GM12878 (cell line): ENCODE data around the gene MSI2. TPM values are rescaled to one million over a fixed set of nuclear protein-coding genes. Genes with fewer than 3 reads are reported as not detected.

Experiments used
- ATAC-seq: fragments of 200-7000 bp; cut with Tn5 transposase; 3 replicates; pipeline ENCODE4 v1.9.1; 2020; ENCODE audit warnings: mild to moderate bottlenecking, moderate library complexity
- BruUV-seq: library from RNA; stranded (reverse); fragments of 400-500 nt; replicated peaks from 2 replicates; lab custom pipeline; 2021; lab: Mats Ljungman, UMichigan
- CTCF ChIA-PET: fragments of 300-600 bp; sonication (Branson Sonifier 250); formaldehyde crosslinking; extraction: SDS; loops from one replicate; lab custom pipeline; 2021; ENCODE audit warnings: inconsistent platforms; lab: Yijun Ruan, JAX
- POLR2A ChIA-PET: fragments of 350-600 bp; formaldehyde crosslinking; extraction: SDS; loops from one replicate; lab custom pipeline; 2021; ENCODE audit warnings: inconsistent platforms; lab: Charles Lee
- RAD21 ChIA-PET: fragments of 300-600 bp; sonication (Branson Sonifier 250); formaldehyde crosslinking; loops from one replicate; lab custom pipeline; 2023; ENCODE audit warnings: antibody characterized with exemption; ENCODE audit not compliant: unreplicated experiment; lab: Charles Lee
- SMC1A ChIA-PET: fragments of 300-600 bp; sonication (Branson Sonifier 250); formaldehyde crosslinking; loops from one replicate; lab custom pipeline; 2023; ENCODE audit not compliant: unreplicated experiment, uncharacterized antibody; lab: Charles Lee
- DNase-seq: peaks from one replicate; pipeline ENCODE4 v3.0.0-alpha.2; 2011; ENCODE audit warnings: low read depth, low spot score
- FAIRE-seq: peaks from 3 replicates; lab custom pipeline; 2011; peaks lifted over from hg19 to GRCh38; lab: Jason Lieb, UNC
- H2AFZ ChIP-seq: 2 replicates; pipeline ENCODE4 v1.6.0; 2011; ENCODE audit warnings: low read depth, low read length, control low read depth; ENCODE audit not compliant: control insufficient read depth
- H3K27ac ChIP-seq: 2 replicates; pipeline ENCODE4 v1.5.1; 2011; ENCODE audit warnings: control low read depth; ENCODE audit not compliant: control insufficient read depth, insufficient read depth
- H3K27me3 ChIP-seq, 2 experiments: replicated peaks in 1 of 2; 2 replicates each; pipeline versions ENCODE4 v1.6.0 to v1.6.1; 2011; ENCODE audit warnings: low read length in 1 of 2; ENCODE audit not compliant: control insufficient read depth in 2 of 2, insufficient read depth in 2 of 2
- H3K36me3 ChIP-seq, 2 experiments: 2 replicates each; pipeline ENCODE4 v1.5.1; 2011; ENCODE audit warnings: low read length in 1 of 2; ENCODE audit not compliant: control insufficient read depth in 2 of 2, insufficient read depth in 2 of 2
- H3K4me1 ChIP-seq: 2 replicates; pipeline ENCODE4 v1.6.1; 2011; ENCODE audit warnings: mild to moderate bottlenecking, low read length, moderate library complexity, mixed read lengths; ENCODE audit not compliant: control insufficient read depth, insufficient read depth
- H3K4me2 ChIP-seq: 2 replicates; pipeline ENCODE4 v1.6.0; 2011; ENCODE audit warnings: control low read depth; ENCODE audit not compliant: control insufficient read depth, insufficient read depth
- H3K4me3 ChIP-seq: fragments of 200-600 bp; sonication (generic); 2 replicates; pipeline ENCODE4 v1.5.1; 2016
- H3K79me2 ChIP-seq: 2 replicates; pipeline ENCODE4 v1.6.0; 2011; ENCODE audit warnings: low read length; ENCODE audit not compliant: control insufficient read depth, insufficient read depth
- H3K9ac ChIP-seq: 2 replicates; pipeline ENCODE4 v1.8.0; 2011; ENCODE audit warnings: low read length, control low read depth, mixed read lengths; ENCODE audit not compliant: control insufficient read depth, insufficient read depth
- H3K9me3 ChIP-seq: replicated peaks from 3 replicates; pipeline ENCODE4 v1.5.1; 2011; ENCODE audit warnings: mild to moderate bottlenecking, low read length; ENCODE audit not compliant: control insufficient read depth, insufficient read depth
- H4K20me1 ChIP-seq: 2 replicates; pipeline ENCODE4 v1.6.0; 2011; ENCODE audit not compliant: control insufficient read depth, insufficient read depth
- DPF2 ChIP-seq: fragments of 450-650 bp; IDR thresholded peaks from 2 replicates; pipeline ENCODE4 v1.6.1; 2017; ENCODE audit warnings: mild to moderate bottlenecking
- EGR1 ChIP-seq, 2 experiments: IDR thresholded peaks; 1 replicate in 1 of 2; 2 replicates in 1 of 2; pipeline ENCODE4 v1.6.1; 2011 to 2012; ENCODE audit warnings: low read depth in 2 of 2, low read length in 2 of 2, borderline replicate concordance in 1 of 2, mild to moderate bottlenecking in 1 of 2, moderate library complexity in 1 of 2
- FOS ChIP-seq: IDR thresholded peaks from 3 replicates; pipeline ENCODE4 v1.6.1; 2011; ENCODE audit warnings: borderline replicate concordance; ENCODE audit not compliant: insufficient read length; ENCODE audit errors: extremely low read depth
- IKZF1 ChIP-seq: fragments of 450-650 bp; conservative IDR thresholded peaks from 2 replicates; pipeline ENCODE4 v1.6.1; 2017; ENCODE audit warnings: antibody characterized with exemption, mild to moderate bottlenecking
- MAX ChIP-seq: IDR thresholded peaks from 2 replicates; pipeline ENCODE4 v1.6.1; 2012; ENCODE audit warnings: low read depth, low read length, improper control_type of control experiment
- MXI1 ChIP-seq: fragments of 150-350 bp; IDR thresholded peaks from 2 replicates; pipeline ENCODE4 v1.6.1; 2011; ENCODE audit warnings: low read depth, mild to moderate bottlenecking, inconsistent platforms, low read length, improper control_type of control experiment
- NFXL1 ChIP-seq: fragments of 450-650 bp; IDR thresholded peaks from 2 replicates; pipeline ENCODE4 v1.6.1; 2017; ENCODE audit warnings: antibody characterized with exemption, mild to moderate bottlenecking, borderline replicate concordance
- POLR2AphosphoS2 ChIP-seq: IDR thresholded peaks from 2 replicates; pipeline ENCODE4 v1.6.1; 2011; ENCODE audit warnings: low read depth, mild to moderate bottlenecking, low read length, improper control_type of control experiment, moderate library complexity
- PRDM15 ChIP-seq: fragments of 450-650 bp; formaldehyde crosslinking; IDR thresholded peaks from 2 replicates; pipeline ENCODE4 v1.4.0; 2020; ENCODE audit warnings: mild to moderate bottlenecking, moderate library complexity
- SMC3 ChIP-seq: IDR thresholded peaks from 2 replicates; pipeline ENCODE4 v1.6.1; 2011; ENCODE audit warnings: low read length, improper control_type of control experiment, borderline replicate concordance
- SUPT20H ChIP-seq: IDR thresholded peaks from 2 replicates; pipeline ENCODE4 v1.6.1; 2011; ENCODE audit warnings: low read depth, mild to moderate bottlenecking, low read length, moderate library complexity, borderline replicate concordance; ENCODE audit not compliant: control insufficient read depth
- WRNIP1 ChIP-seq: IDR thresholded peaks from 2 replicates; pipeline ENCODE4 v1.6.1; 2011; ENCODE audit warnings: low read depth, low read length, improper control_type of control experiment, borderline replicate concordance
- YY1 ChIP-seq: IDR thresholded peaks from 2 replicates; pipeline ENCODE4 v1.6.1; 2011; ENCODE audit warnings: low read depth, mild to moderate bottlenecking, low read length
- ZBTB33 ChIP-seq: fragments of 450-650 bp; IDR thresholded peaks from 2 replicates; pipeline ENCODE4 v1.6.1; 2017; ENCODE audit warnings: mild to moderate bottlenecking
- ZNF24 ChIP-seq: fragments of 450-650 bp; IDR thresholded peaks from 2 replicates; pipeline ENCODE4 v1.6.1; 2017; ENCODE audit warnings: antibody characterized with exemption, mild to moderate bottlenecking
- WGBS: methylation state at CpG from one replicate; pipeline ENCODE4 v1.1.6; 2016; ENCODE audit warnings: low lambda C conversion rate; ENCODE audit not compliant: insufficient replicate concordance, insufficient coverage; ENCODE audit errors: missing lambda C conversion rate; 5-methylcytosine and 5-hydroxymethylcytosine counted together
- in situ Hi-C: fragments of 300-500 bp; cut with MboI; formaldehyde crosslinking; loops from 9 replicates; pipeline ENCODE4 v1.14.3; 2018; ENCODE audit warnings: mixed read lengths
- intact Hi-C: fragments of 100-400 bp; cut with micrococcal nuclease; formaldehyde crosslinking; loops from one replicate; pipeline ENCODE4 v1.14.2; 2022; ENCODE audit not compliant: unreplicated experiment
- polyA plus RNA-seq, 11 experiments: library from polyadenylated mRNA; depleted of rRNA in 4 of 11; unstranded in 6 of 11; stranded (reverse) in 5 of 11; fragments of >200 nt; fragmentation: Nextera tagmentation in 4 of 11; fragmentation: Illumina TruSeq in 1 of 11; extraction: Ambion mirVana in 4 of 11; extraction: Trizol in 1 of 11; gene quantifications; 1 replicate in 1 of 11; 2 replicates in 10 of 11; pipeline versions ENCODE4 v1.2.1 to v1.2.3, GENCODE V29; 2011 to 2016; ENCODE audit warnings: inconsistent platforms in 2 of 11, missing spikeins in 2 of 11, low read depth in 1 of 11
- total RNA-seq, 4 experiments: library from RNA; depleted of rRNA in 3 of 4; stranded (reverse); fragments of >200 nt in 3 of 4; fragmentation: Illumina TruSeq in 1 of 4; extraction: Trizol in 1 of 4; gene quantifications; 2 replicates each; pipeline versions ENCODE4 v1.2.1 to v1.2.3, GENCODE V29; 2013 to 2021

The MSI2 gene
- total and polyA plus RNA-seq, 10 of the 15 experiments (the other 5 are each of a cell fraction or from before 2014, with no cell fraction given), result 6.1 to 76.1 (median 42.0) TPM

- TF ChIP-seq FOS (no peak), DPF2 (no peak), MAX (no peak), IKZF1 (no peak), SUPT20H (no peak), PRDM15 (CRISPR knock-in tag) (no peak), ZNF24 (no peak)
These were observed 131.3 kb downstream of the MSI2 start (continued) for GRCh38 chr17:57387575-57387974.

- no peak for ATAC-seq
- DNase-seq, result no peak
- FAIRE-seq, result no peak
- 98% methylated on average over 5 of the region's 5 CpGs for WGBS
- Histone ChIP-seq H3K9me3 (peaks cover 16% of the 10 kb centered on the region), H4K20me1 (no peaks in the 10 kb centered on the region), H3K4me2 (no peak overlapping the region), H3K79me2 (peaks cover 2% of the 10 kb centered on the region), H3K4me1 (no peaks in the 10 kb centered on the region), H3K4me3 (no peak overlapping the region), H3K27ac (no peak overlapping the region), H3K36me3 (peaks cover 1 to 3% of the 10 kb centered on the region in 2 experiments; a peak in 2 of 4 replicates), H3K27me3 (no peaks in the 10 kb centered on the region), H2AFZ (no peak overlapping the region), H3K9ac (no peak overlapping the region)
- ChIA-PET CTCF (no interaction called here), RAD21 (interaction anchor here (0.9 kb wide), 1 partner anchor 20 kb away, joined by 3 read pairs; no protein-coding TSS in a partner anchor), SMC1A (interaction anchor here (1.2 to 2.1 kb wide), 3 partner anchors 10 to 52 kb away, joined by 3 to 4 read pairs (median 3); no protein-coding TSS in a partner anchor), POLR2A (no interaction called here)
- BruUV-seq, result no TSS peak
- in situ Hi-C loops (no loop called here), intact Hi-C loops (no loop called here)
- TF ChIP-seq WRNIP1 (no peak), MXI1 (no peak), POLR2AphosphoS2 (no peak), YY1 (no peak), SMC3 (no peak), ZBTB33 (no peak), FOS (no peak), EGR1 (IDR thresholded peaks at IDR 0.05; ENCODE audit: borderline replicate concordance in 1 of 2, low read depth in 2 of 2, low read length in 2 of 2) (no peak), NFXL1 (no peak)
These were observed 131.9 kb downstream of the MSI2 start for GRCh38 chr17:57388131-57388725.
